ENCODE results near the gene CD247.

Gene CD247

GRCh38 chr1:167467126-167467710 lies 51.1 kb downstream of the CD247 start:
- H3K4me3 ChIP-seq (ENCODE audit: low read depth, low read length): no peak overlapping the region
- ChIA-PET CTCF (interaction anchor here (0.7 to 1.6 kb wide), 3 partner anchors 16 to 221 kb away, joined by 3 to 5 read pairs (median 4); no protein-coding TSS in a partner anchor), POLR2A (no interaction called here)
- no peak for DNase-seq (ENCODE audit: low read depth, low spot score)
- TF ChIP-seq, protein P1, sequence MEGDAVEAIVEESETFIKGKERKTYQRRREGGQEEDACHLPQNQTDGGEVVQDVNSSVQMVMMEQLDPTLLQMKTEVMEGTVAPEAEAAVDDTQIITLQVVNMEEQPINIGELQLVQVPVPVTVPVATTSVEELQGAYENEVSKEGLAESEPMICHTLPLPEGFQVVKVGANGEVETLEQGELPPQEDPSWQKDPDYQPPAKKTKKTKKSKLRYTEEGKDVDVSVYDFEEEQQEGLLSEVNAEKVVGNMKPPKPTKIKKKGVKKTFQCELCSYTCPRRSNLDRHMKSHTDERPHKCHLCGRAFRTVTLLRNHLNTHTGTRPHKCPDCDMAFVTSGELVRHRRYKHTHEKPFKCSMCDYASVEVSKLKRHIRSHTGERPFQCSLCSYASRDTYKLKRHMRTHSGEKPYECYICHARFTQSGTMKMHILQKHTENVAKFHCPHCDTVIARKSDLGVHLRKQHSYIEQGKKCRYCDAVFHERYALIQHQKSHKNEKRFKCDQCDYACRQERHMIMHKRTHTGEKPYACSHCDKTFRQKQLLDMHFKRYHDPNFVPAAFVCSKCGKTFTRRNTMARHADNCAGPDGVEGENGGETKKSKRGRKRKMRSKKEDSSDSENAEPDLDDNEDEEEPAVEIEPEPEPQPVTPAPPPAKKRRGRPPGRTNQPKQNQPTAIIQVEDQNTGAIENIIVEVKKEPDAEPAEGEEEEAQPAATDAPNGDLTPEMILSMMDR (IDR thresholded peaks at IDR 0.05; ENCODE audit: insufficient read depth, low read length, missing control alignments): no peak

DNA sequence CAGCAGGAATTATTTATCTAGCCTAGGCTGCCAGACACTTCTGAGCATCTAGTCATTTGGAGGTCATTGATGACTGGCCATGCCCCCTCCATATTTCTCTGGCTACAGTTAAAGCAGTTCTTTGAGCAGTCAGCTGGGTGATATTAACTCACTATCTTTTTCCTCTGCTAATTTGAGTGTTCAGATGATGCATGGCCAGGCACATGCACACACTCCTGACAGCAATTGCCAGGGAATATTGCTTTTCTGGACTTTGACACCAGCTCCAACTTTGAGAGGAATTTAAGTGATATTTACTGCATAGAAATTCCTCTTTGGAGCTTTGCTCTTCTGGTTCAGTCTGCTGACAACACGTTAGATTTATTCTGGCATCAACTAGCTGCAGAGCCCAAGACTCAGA lies 52.6 kb downstream of the CD247 start:
- ChIA-PET POLR2A (no interaction called here), CTCF (interaction anchor here (0.7 to 1.4 kb wide), 2 partner anchors 11 to 75 kb away, joined by 3 read pairs; no protein-coding TSS in a partner anchor)
- no peak overlapping the region for H3K4me3 ChIP-seq (ENCODE audit: low read depth, low read length)
- DNase-seq (ENCODE audit: low read depth, low spot score): no peak
- TF ChIP-seq, protein P1 (IDR thresholded peaks at IDR 0.05; ENCODE audit: insufficient read depth, low read length, missing control alignments): no peak

GRCh38 chr1:167465018-167465417 lies 53.3 kb downstream of the CD247 start:
- no peak for DNase-seq (ENCODE audit: low read depth, low spot score)
- POLR2A ChIA-PET: no interaction called here
- TF ChIP-seq, protein P1 (IDR thresholded peaks at IDR 0.05; ENCODE audit: insufficient read depth, low read length, missing control alignments): no peak
- H3K4me3 ChIP-seq (ENCODE audit: low read depth, low read length): no peak overlapping the region
- CTCF ChIA-PET: interaction anchor here (0.7 to 1.1 kb wide), 3 partner anchors 9 to 32 kb away, joined by 3 read pairs; no protein-coding TSS in a partner anchor

- TF ChIP-seq, protein P1 (IDR thresholded peaks at IDR 0.05; ENCODE audit: insufficient read depth, low read length, missing control alignments): no peak
- CTCF ChIA-PET: interaction anchor here (0.9 to 1.1 kb wide), 2 partner anchors 8 to 31 kb away, joined by 3 read pairs; no protein-coding TSS in a partner anchor
- no peak for DNase-seq (ENCODE audit: low read depth, low spot score)
Measured at GRCh38 chr1:167463875-167464575, 54.3 kb downstream of the CD247 start.

GRCh38 chr1:167463080-167463479 lies 55.2 kb downstream of the CD247 start:
- DNase-seq (ENCODE audit: low read depth, low spot score): no peak
- CTCF ChIA-PET: no interaction called here
- POLR2A ChIA-PET: no interaction called here
- no peak overlapping the region for H3K4me3 ChIP-seq (ENCODE audit: low read depth, low read length)
- TF ChIP-seq, protein P1 (IDR thresholded peaks at IDR 0.05; ENCODE audit: insufficient read depth, low read length, missing control alignments): no peak

More at GRCh38 chr1:167463875-167464575, 54.3 kb downstream of the CD247 start:
- no peak overlapping the region for H3K4me3 ChIP-seq (ENCODE audit: low read depth, low read length)
- POLR2A ChIA-PET: no interaction called here

DNA sequence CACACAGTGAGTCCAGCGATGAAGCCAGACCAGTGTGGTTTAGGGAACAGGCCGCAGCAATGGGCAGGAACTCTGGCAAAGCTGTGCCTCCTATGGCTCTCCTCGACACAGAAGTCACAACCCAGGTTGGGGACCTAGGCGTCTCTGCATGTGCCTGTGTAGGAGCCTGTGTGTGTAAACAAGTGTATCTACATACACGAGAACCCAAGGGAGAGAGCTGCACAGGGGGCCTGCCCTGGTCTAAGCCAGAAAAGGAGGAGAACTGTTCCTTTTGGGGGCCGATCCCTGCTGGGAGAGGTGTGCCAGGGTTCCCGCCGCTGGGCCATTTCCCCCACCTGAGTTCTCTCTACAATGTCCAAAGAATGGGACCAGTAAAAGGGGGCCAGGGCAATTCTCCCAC lies 56.0 kb downstream of the CD247 start:
- ChIA-PET CTCF (no interaction called here), POLR2A (no interaction called here)
- H3K4me3 ChIP-seq (ENCODE audit: low read depth, low read length): no peak overlapping the region
- TF ChIP-seq, protein P1 (IDR thresholded peaks at IDR 0.05; ENCODE audit: insufficient read depth, low read length, missing control alignments): no peak
- DNase-seq (ENCODE audit: low read depth, low spot score): no peak
